OCI-LY3 (cell line): ENCODE results near the gene CPSF7.

ENCODE experiments used
- H2AFZ ChIP-seq: fragments of 200-600, 300-600 bp; shearing (Covaris generic); 2 replicates; pipeline ENCODE4 v1.6.0; 2014; ENCODE audit warnings: antibody characterized with exemption, low read depth, low read length
- H3K27ac ChIP-seq: fragments of 200-600, 300-600 bp; sonication (generic); 2 replicates; pipeline ENCODE4 v1.5.1; 2014; ENCODE audit warnings: mild to moderate bottlenecking, low read length, moderate library complexity, mixed read lengths
- H3K27me3 ChIP-seq: fragments of 200-600, 300-600 bp; sonication (generic); 2 replicates; pipeline ENCODE4 v1.6.1; 2014; ENCODE audit warnings: low read depth, low read length, mixed read lengths
- H3K36me3 ChIP-seq: fragments of 200-600, 300-600 bp; sonication (generic); replicated peaks from 2 replicates; pipeline ENCODE3; 2014; ENCODE audit warnings: low read depth, low read length, mixed read lengths
- H3K4me1 ChIP-seq: fragments of 300-600, 200-600 bp; sonication (generic); 2 replicates; pipeline ENCODE4 v1.6.1; 2014; ENCODE audit warnings: low read length, mixed read lengths
- H3K4me2 ChIP-seq: fragments of 200-600, 300-600 bp; sonication (generic); 2 replicates; pipeline ENCODE4 v1.6.1; 2014; ENCODE audit warnings: low read length, mixed read lengths
- H3K4me3 ChIP-seq: fragments of 300-600, 200-600 bp; sonication (generic); 2 replicates; pipeline ENCODE4 v1.5.1; 2014; ENCODE audit warnings: antibody characterized with exemption, mild to moderate bottlenecking, low read length, moderate library complexity
- H3K79me2 ChIP-seq: fragments of 300-600, 200-600 bp; shearing (Covaris generic); 2 replicates; pipeline ENCODE4 v1.6.1; 2014; ENCODE audit warnings: mild to moderate bottlenecking, low read length, mixed read lengths
- H3K9ac ChIP-seq: fragments of 300-600, 200-600 bp; shearing (Covaris generic); 2 replicates; pipeline ENCODE4 v1.6.0; 2014; ENCODE audit warnings: mild to moderate bottlenecking, low read length, moderate library complexity
- H3K9me3 ChIP-seq: fragments of 200-600, 300-600 bp; shearing (Covaris generic); 2 replicates; pipeline ENCODE4 v1.6.1; 2014; ENCODE audit warnings: low read length, mixed read lengths; ENCODE audit not compliant: insufficient read depth
- H4K20me1 ChIP-seq: fragments of 200-600, 300-600 bp; sonication (generic); 2 replicates; pipeline ENCODE4 v1.6.1; 2016; ENCODE audit warnings: low read length, mixed read lengths; ENCODE audit not compliant: insufficient read depth
- CTCF ChIP-seq: fragments of 200-600, 300-600 bp; sonication (generic); IDR thresholded peaks from 2 replicates; pipeline ENCODE4 v1.5.1; 2014; ENCODE audit warnings: antibody characterized with exemption, low read length, low read depth
- EZH2phosphoT487 ChIP-seq: fragments of 200-600 bp; shearing (Covaris generic); IDR thresholded peaks from 2 replicates; pipeline ENCODE4 v1.6.1; 2018; ENCODE audit warnings: antibody characterized with exemption, mixed run types, low read depth

The CPSF7 gene

DNA sequence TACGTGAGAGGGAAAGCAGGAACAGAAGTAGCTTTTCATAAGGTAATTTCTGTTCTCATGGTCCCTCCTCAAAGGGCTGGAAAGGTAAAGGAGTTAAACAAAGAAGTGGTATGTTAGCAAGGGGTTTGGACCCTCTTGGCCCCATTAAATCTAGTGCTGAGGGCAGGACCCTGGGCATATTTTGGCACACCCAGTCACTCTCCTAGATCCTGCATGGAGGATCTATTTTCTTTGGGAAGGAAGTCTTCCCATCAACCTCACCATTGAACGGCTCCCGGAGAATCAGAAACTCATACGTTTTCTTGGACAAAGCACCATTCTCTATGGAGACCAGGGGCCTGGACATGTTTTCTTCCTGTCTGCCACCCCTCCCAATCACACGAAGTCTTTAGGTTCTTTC lies 25.7 kb downstream of the CPSF7 start:
- no peak overlapping the region for H3K4me2 ChIP-seq
- H3K79me2 ChIP-seq: peaks cover 4% of the 10 kb centered on the region; the same call in 1 of the 2 replicates
- TF ChIP-seq EZH2phosphoT487 (no peak), CTCF (no peak)
- H3K36me3 ChIP-seq: peaks cover 84% of the 10 kb centered on the region
- 0 out of 2 replicates have a peak, but pooled peaks cover 3% of the 10 kb centered on the region for H4K20me1 ChIP-seq
- H2AFZ ChIP-seq: no peak overlapping the region
- no peaks in the 10 kb centered on the region for H3K4me1 ChIP-seq
- no peak overlapping the region for H3K4me3 ChIP-seq
- H3K27ac ChIP-seq: no peak overlapping the region
- H3K9ac ChIP-seq: no peak overlapping the region
- no peaks in the 10 kb centered on the region for H3K9me3 ChIP-seq
- H3K27me3 ChIP-seq: no peaks in the 10 kb centered on the region

GRCh38 chr11:61403658-61404057 lies 26.1 kb downstream of the CPSF7 start:
- no peak overlapping the region for H2AFZ ChIP-seq
- H3K79me2 ChIP-seq: peaks cover 4% of the 10 kb centered on the region; the same call in 1 of the 2 replicates
- no peaks in the 10 kb centered on the region for H3K4me1 ChIP-seq
- H3K9me3 ChIP-seq: no peaks in the 10 kb centered on the region
- H3K4me3 ChIP-seq: no peak overlapping the region
- no peak overlapping the region for H3K4me2 ChIP-seq
- TF ChIP-seq EZH2phosphoT487: no peak
- no peak for TF ChIP-seq CTCF
- H3K27ac ChIP-seq: no peak overlapping the region
- no peak overlapping the region for H3K9ac ChIP-seq
- H3K36me3 ChIP-seq: peaks cover 85% of the 10 kb centered on the region
- H3K27me3 ChIP-seq: no peaks in the 10 kb centered on the region
- H4K20me1 ChIP-seq: no peaks in the 10 kb centered on the region

DNA sequence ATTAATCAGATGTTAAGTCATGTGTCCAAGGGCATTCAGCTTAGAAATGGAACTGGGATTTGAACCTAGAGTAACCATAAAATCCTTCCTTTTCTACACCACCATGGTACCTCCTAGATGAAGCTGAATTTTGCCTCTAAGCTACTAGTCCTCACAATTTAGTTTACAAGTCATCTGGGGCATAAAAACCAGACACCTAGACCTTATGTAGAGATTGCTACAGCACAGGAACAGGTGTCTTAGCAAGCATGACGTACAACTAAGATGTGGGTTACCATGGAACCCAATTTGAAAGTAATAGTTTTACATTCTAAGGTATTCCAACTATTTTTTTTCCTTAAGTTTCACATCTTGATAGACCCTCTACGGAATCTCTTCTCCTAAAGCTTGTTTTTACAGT lies 28.2 kb downstream of the CPSF7 start:
- Histone ChIP-seq H3K27ac (no peak overlapping the region), H4K20me1 (no peaks in the 10 kb centered on the region), H3K79me2 (no peaks in the 10 kb centered on the region), H3K27me3 (no peaks in the 10 kb centered on the region), H3K9me3 (no peaks in the 10 kb centered on the region), H3K4me1 (no peaks in the 10 kb centered on the region), H3K9ac (no peak overlapping the region), H3K36me3 (peaks cover 72% of the 10 kb centered on the region), H3K4me2 (no peak overlapping the region), H2AFZ (no peak overlapping the region), H3K4me3 (no peak overlapping the region)
- TF ChIP-seq CTCF: no peak
- TF ChIP-seq EZH2phosphoT487: no peak

DNA sequence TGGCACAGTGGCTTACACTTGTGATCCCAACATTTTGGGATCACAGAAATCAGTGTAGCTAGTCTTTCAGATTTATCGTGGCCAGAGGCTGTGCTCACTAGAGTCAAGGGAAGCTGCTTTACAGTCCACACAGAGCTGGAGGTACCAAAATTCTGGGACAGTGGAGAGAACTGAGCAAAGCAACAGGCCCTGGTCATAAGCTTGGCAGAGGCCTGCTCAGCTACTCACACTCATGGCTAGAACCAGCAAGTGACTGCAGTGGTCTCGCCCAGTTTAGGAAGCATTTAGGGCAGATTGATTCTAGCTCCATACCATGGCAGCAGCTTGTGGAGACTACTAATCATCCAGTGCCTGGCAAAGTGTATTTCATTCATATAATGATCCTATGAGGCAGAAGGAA lies 28.6 kb downstream of the CPSF7 start:
- H2AFZ ChIP-seq: no peak overlapping the region
- no peak overlapping the region for H3K4me3 ChIP-seq
- no peaks in the 10 kb centered on the region for H3K9me3 ChIP-seq
- H3K27ac ChIP-seq: no peak overlapping the region
- no peaks in the 10 kb centered on the region for H3K4me1 ChIP-seq
- H3K36me3 ChIP-seq: peaks cover 69% of the 10 kb centered on the region
- no peak overlapping the region for H3K9ac ChIP-seq
- H3K4me2 ChIP-seq: no peak overlapping the region
- H3K79me2 ChIP-seq: no peaks in the 10 kb centered on the region
- no peaks in the 10 kb centered on the region for H4K20me1 ChIP-seq
- no peaks in the 10 kb centered on the region for H3K27me3 ChIP-seq
- TF ChIP-seq CTCF (no peak), EZH2phosphoT487 (no peak)
